ENCODE data around the gene JAG2. TPM values are rescaled to one million over a fixed set of nuclear protein-coding genes. Genes with fewer than 3 reads are reported as not detected.

The JAG2 gene
- total RNA-seq (2022; extraction: Qiagen RNA extraction) = 18.3 to 31.3 TPM (median 28.9 TPM) in 5 replicates

GRCh38 chr14:105168496-105168978 lies at the start of gene JAG2:
Gene JAG2 (minus strand): TSS chr14:105168776. CDS start chr14:105168420, 356 bp downstream.

DNA sequence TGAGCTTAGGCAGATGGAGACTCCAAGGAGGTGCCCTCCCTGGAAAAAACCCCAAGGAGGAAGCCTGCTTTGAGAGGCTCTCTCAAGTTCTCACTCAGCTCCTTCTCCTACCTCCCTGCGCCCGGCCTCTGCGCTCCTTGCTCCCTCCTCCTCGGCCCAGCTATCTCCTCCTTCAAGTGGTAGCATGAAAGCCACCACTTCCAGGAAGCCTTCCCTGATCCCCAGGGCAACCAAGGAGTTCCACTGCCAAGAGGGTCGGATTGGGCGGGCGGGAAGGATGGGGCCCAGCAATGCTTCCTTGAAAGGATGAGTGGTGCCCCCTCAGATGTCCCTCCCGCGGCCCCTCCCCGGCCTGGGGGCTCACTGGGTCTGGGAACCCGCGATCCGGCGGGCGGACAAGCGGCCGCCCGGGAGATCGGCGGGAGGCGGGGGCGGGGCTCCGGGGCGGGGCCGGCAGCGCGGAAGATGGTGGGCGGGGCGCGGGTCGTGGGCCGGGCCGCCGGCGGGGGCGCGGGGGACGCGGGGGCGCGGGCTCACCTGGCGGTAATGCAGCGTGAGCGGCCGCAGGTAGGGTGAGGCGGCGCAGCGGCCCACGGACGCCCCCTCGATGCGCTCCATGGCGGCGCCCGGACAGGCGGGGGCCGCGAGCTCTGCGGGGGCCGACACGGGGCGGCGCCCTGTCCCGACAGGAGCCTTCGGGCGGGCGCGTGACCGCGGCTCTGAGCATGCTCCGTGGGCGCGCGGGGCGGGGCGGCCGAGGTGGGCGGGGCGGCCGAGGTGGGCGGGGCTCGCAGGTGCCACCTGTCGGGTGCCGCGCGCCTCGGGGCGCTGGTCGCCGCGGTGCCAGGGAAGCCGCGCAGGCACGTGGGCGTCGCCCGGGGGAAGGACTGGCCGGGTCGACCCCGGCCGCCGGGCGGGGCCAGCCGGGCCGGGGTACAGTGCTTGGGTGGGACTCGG lies 12.3 kb upstream of the JAG2 start, which contains the start of gene NUDT14:
Gene NUDT14, minus strand, starts transcription at position 721 of the 957 bp plus-strand sequence. Its CDS starts 103 bp downstream, at position 618.

Other genes with a start within 250 kb of the JAG2 start
- gene PLD4, start 243.9 kb downstream of the JAG2 start, total RNA-seq (2022; extraction: Qiagen RNA extraction) = 0.06 to 0.12 TPM (median 0.06 TPM) in 4 of 5 replicates, not detected in the other
- gene AHNAK2, start 190.4 kb downstream of the JAG2 start, total RNA-seq (2022; extraction: Qiagen RNA extraction) = 182 to 238 TPM (median 196 TPM) in 5 replicates
- 16.2 to 18.0 TPM (median 17.4 TPM) in 5 replicates for gene CLBA1, start 183.0 kb downstream of the JAG2 start, total RNA-seq (2022; extraction: Qiagen RNA extraction)
- 45.2 to 56.6 TPM (median 54.3 TPM) in 5 replicates for gene CDCA4, start 147.7 kb downstream of the JAG2 start, total RNA-seq (2022; extraction: Qiagen RNA extraction)
- 0.37 to 0.81 TPM (median 0.68 TPM) in 5 replicates for gene GPR132, start 103.3 kb downstream of the JAG2 start, total RNA-seq (2022; extraction: Qiagen RNA extraction)
- gene NUDT14, start 12.5 kb upstream of the JAG2 start, total RNA-seq (2022; extraction: Qiagen RNA extraction) = 25.8 to 52.6 TPM (median 43.9 TPM) in 5 replicates
- gene BTBD6, start 79.8 kb upstream of the JAG2 start, total RNA-seq (2022; extraction: Qiagen RNA extraction) = 30.3 to 44.9 TPM (median 41.8 TPM) in 5 replicates
- 24.5 to 29.9 TPM (median 29.6 TPM) in 5 replicates for gene BRF1, start 132.2 kb upstream of the JAG2 start, total RNA-seq (2022; extraction: Qiagen RNA extraction)
- 20.5 to 31.2 TPM (median 28.6 TPM) in 5 replicates for gene PACS2, start 146.0 kb upstream of the JAG2 start, total RNA-seq (2022; extraction: Qiagen RNA extraction)
- 0.15 to 0.75 TPM (median 0.53 TPM) in 5 replicates for gene TEX22, start 229.8 kb upstream of the JAG2 start, total RNA-seq (2022; extraction: Qiagen RNA extraction)

Data from A549 treated with CORT108297 at 1 μM for 4 hours (cell line).